ELR (cell line): ENCODE data around the gene ACAT2.
"Not testable (repeated sequence)": the region's sequence is repeated elsewhere in the genome, so short reads cannot be mapped to it uniquely, and the experiment has no call there.

Source experiments
- DNase-seq: peaks from one replicate; pipeline ENCODE4 v3.0.0-alpha.2; 2015; ENCODE audit warnings: low read depth

Gene ACAT2

DNA sequence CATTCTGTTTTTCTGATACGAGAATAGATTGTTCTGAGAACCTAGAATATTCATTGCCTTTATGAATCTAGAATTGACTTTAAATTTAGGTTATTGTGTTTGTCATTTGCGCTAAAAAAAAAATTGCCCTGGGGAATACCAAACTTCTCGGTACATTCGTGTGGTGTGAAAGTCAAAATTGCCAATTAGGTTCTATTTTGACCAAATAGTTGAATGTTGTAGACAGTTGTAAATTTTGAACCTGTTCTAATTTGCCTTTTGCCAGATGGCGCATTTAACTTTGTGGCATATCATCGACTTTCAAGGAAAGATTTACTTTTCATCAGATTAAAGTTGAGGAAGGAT lies 31.5 kb upstream of the ACAT2 start:
- DNase-seq, result no peak

- not testable (repeated sequence) for DNase-seq
These were observed 29.3 kb upstream of the ACAT2 start for GRCh38 chr6:159732550-159732949.

DNA sequence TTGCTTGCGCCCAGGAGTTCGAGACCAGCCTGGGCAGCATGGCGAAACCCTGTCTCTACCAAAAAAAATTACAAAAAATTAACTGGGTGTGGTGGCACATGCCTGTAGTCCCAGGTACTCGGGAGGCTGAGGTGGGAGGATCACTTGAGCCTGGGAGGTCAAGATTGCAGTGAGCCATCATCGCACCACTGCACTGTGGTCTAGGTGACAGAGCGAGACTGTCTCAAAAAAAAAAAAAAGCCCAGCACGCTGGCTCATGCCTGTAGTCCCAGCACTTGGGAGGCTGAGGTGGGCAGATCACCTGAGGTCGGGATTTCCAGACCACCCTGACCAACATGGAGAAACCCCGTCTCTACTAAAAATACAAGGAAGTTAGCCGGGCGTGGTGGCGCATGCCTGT lies 28.4 kb upstream of the ACAT2 start:
- DNase-seq, result not testable (repeated sequence)

- DNase-seq, result no peak
These were observed 24.9 kb upstream of the ACAT2 start for GRCh38 chr6:159736908-159737307.

DNA sequence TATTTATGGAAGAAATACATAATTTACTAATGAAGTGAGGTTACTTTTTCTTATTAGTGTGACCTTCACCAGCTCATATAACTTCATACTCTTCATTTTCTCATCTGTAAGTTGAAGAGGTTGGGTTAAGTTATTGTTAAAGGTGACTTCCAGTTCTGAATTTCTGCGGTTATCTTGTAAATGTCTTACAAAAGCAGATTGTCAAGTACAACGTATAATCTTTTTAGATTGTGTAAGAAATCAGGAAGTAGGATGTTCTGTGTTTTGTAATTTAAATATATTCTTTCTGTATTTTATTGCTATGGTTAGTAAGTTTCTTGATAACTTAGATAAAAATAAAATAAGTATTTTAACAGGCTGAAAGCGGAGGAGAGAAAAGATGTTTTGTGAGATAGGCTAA lies 22.5 kb upstream of the ACAT2 start:
- no peak for DNase-seq

DNA sequence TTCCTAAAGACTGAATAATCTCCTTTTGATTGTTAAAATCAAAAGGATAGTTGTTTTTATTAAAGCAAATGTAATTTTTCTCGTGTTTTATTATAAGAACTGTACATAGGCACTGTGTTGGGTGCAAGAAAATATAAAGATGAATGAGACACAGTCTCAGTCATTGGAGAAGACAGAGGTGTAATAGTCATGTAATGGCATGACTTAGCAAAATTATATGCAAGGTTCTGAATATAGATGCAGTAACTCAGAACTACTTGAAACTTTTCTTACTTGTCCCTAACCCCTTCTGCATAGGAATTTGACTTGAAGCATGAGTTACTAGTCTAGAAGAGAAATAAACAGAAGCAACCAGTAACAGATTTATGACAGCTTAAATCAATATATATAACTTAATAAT lies 19.7 kb upstream of the ACAT2 start:
- DNase-seq, result no peak

- DNase-seq, result no peak
These were observed 16.8 kb upstream of the ACAT2 start for GRCh38 chr6:159745081-159745480.

DNA sequence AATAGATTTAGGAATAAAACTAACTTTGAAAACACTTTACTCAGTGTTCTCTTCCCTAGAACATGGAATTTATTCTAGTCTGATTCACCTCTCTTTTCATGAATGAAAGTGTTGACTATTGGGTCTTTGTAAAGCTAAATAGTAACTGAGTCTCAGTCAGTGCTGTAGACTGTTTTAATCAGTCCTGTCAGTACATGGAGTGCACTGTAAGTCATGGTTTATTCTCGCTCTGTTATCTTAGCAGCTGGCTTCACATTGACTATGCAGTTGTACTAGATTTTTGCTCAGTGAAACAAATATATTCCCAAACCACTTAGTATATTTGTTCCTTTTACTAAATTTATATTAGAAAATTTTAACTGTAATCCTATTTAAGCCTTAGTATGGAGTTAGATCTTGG lies 15.1 kb upstream of the ACAT2 start:
- no peak for DNase-seq

DNA sequence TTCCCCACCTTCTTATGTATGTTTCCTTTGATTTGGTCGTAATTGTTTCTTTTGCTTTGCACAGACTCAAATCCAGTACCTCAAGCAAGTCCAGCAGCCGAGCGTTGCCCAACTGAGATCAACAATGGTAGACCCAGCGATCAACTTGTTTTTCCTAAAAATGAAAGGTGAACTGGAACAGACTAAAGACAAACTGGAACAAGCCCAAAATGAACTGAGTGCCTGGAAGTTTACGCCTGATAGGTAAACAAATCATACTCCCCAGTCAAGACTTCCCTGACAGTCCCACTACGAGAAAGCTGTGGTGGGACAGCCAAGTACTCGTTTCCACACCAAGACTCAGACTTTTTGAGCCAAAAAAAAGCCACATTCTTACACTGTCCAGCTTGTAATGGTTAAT lies 13.7 kb upstream of the ACAT2 start:
- not testable (repeated sequence) for DNase-seq

DNA sequence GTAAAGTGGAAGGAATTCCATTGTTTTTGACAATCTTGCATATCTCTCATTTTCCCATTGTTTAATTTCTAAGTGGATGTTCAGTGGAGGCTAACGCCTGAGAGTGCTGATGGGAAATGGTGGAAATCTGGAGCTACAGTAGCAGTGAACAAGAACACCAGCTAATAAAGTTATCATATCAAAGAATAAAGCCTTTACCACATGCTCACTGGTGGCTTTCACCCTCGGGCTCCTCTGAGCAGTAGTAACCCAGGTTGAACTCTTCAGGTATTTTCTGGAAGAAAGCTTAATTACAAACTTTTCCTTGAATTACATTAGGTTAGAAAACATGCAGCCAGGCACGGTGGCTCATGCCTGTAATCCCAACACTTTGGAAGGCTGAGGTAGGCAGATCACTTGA lies 10.4 kb upstream of the ACAT2 start:
- no peak for DNase-seq

DNA sequence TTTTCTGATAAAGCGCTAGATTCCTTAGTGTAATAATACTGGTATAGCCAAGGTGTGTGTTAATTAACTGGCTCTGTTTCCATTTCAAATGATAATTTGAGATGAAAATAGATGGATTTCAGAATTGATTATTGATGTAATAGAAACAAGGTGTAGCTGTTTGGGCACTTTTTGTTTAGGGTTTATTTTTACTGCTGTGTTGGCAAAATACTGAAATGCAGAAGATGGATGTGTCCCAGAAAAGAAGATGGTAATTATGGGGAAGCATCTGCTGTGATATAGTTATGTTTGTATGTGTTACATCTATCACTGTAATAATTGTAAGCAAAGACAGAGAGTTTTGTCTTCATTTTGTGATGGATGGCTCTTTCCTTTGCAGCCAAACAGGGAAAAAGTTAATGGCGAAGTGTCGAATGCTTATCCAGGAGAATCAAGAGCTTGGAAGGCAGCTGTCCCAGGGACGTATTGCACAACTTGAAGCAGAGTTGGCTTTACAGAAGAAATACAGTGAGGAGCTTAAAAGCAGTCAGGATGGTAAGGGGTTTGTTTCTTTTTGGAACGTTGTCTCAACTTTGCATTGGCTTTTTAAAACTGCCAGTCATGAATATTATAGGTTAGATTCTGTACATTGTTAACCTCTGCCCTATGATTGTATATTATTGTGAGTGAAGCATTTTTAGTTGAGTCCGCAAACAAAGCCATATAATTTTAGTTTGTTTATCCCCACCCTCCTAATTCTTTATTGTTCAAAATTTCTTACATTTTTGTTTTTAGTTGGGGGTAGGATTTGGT lies 8.6 kb upstream of the ACAT2 start:
- DNase-seq, result no peak

DNA sequence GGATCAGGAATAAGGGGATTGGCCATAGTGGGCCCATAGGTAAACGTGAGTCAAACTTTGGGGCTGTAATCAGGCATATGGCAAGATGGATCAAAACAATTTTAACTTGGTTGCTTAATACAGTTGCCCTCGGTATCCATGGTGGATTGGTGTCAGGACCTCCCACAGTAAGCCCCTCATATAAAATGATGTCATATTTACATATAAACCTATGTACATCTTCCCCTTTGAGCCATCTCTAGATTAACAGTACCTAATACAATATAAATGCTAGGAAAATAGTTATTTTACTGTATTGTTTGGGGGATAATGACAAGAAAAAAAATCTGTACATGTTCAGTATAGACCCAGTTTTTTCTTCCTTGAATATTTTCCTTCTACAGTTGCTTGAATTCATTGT lies 7.4 kb upstream of the ACAT2 start:
- DNase-seq, result no peak

DNA sequence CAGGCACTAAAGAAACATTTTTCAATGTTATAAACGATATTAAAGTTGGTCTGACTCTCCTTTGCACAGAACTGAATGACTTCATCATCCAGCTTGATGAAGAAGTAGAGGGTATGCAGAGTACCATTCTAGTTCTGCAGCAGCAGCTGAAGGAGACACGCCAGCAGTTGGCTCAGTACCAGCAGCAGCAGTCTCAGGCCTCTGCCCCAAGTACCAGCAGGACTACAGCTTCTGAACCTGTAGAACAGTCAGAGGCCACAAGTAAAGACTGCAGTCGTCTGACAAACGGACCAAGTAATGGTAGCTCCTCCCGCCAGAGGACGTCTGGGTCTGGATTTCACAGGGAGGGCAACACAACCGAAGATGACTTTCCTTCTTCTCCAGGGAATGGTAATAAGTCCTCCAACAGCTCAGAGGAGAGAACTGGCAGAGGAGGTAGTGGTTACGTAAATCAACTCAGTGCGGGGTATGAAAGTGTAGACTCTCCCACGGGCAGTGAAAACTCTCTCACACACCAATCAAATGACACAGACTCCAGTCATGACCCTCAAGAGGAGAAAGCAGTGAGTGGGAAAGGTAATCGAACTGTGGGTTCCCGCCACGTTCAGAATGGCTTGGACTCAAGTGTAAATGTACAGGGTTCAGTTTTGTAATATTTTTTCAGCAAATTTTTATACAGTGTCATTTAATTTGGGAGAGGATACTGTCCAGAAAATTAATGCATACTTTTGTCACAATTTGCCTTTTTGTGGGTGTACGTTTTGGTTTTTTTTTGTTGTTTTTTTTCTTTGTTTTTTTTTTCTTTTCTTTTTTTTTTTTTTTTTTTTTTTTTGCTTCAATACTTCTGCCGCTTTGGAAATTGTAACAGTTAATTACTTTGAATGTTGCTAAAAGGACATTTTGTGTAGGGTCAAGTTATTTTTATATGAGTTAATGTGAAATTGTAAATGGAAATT lies 6.6 kb upstream of the ACAT2 start:
- no peak for DNase-seq

DNA sequence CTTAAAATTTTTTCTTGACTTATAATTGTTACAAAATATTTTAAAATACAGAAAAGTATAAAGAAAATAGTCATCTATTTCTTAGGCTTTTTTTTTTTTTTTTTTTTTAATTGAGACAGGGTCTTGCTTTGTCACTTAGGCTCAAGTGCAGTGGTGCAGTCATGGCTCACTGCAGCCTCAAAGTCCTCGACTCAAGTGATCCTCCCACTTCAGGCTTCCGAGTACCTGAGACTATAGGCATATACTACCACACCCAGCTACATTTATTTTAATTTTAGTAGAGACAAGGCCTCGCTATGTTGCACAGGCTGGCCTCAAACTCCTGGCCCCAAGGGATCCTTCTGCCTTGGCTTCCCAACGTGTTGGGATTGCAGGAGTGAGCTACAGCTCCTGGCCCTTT lies 5.3 kb upstream of the ACAT2 start:
- DNase-seq, result no peak

- DNase-seq, result peak; percentile 90
These were observed 3.5 kb upstream of the ACAT2 start for GRCh38 chr6:159758031-159759001.

- peak; percentile 18 for DNase-seq
These were observed 2.2 kb upstream of the ACAT2 start for GRCh38 chr6:159759645-159760044.

- peak; percentile 87 for DNase-seq
These were observed 1.2 kb upstream of the ACAT2 start for GRCh38 chr6:159760602-159761057.

DNA sequence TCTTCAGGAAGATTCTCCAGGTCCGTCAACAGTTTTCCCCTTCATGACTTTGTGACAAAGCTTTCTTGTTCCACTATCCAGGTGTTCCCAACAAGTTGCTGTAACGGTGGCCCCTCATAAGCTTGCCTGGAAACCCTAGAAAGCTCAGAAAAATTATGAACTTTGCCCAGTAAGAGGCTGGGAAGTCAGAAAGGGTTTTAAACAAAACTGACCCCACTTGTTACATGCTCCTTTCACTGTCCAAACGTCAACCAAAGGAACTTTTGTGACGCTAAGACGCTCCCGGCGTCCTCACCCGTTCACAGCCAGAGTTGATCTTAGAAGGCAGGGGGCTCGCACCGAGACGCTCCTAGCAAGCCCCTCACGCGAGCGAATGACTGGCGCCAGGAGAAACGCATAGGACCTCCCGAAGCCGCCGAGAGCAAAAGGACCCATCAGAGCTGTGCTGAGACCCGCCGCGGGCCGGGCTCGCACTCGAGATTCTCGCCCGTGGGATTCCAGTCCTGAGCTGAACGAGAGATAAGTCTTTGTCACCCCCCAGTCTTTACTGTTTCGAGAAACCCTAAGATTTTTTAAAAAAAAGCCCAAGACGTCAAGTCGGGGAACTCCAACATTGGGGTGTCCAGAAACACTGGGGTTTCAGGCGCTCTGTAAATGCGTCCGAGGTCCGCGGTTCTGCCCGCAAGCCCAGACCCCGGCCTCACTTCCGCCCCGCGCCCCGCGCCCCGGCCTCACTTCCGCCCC lies 544 bp upstream of the ACAT2 start:
- peak; percentile 47 for DNase-seq

GRCh38 chr6:159762681-159763293 lies 942 bp downstream of the ACAT2 start:
- peak; percentile 9 for DNase-seq

GRCh38 chr6:159766906-159767305 lies 5.1 kb downstream of the ACAT2 start:
- no peak for DNase-seq

DNA sequence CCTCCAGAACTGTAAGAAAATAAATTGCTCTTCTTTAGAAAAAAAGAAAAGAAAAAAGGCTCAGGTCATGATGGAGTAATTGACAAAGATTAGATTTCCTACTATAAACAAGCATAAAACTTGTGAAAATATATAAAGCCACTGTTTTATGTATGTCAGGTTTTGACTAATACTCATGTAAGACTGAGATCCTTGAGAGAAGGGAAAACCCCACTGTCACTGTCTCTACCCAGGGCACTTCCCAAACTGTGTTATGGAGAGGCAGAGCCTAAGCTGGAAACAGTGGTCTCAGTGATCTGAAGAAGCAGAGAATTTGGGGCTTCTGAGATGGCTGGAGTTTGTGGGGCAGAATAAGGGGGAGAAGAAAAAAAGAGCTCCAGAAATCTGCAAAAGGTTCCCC lies 7.6 kb downstream of the ACAT2 start:
- DNase-seq, result no peak
